Calu3 (cell line): ENCODE measurements around the gene C16orf89. TPM values are rescaled to one million over a fixed set of nuclear protein-coding genes. Genes with fewer than 3 reads are reported as not detected.
A peak's percentile ranks its signal among the peaks of the same experiment; 100 is the strongest.
"Not testable (repeated sequence)": the region's sequence is repeated elsewhere in the genome, so short reads cannot be mapped to it uniquely, and the experiment has no call there.

ENCODE experiments used
- BruUV-seq: library from RNA; stranded (reverse); fragments of 400-500 nt; replicated peaks from 2 replicates; lab custom pipeline; 2021; lab: Mats Ljungman, UMichigan
- CTCF ChIA-PET: fragments of 300-600 bp; sonication (Branson Sonifier 250); formaldehyde crosslinking; loops from one replicate; lab custom pipeline; 2022; ENCODE audit warnings: antibody characterized with exemption; lab: Charles Lee
- DNase-seq: peaks from one replicate; pipeline ENCODE4 v3.0.0; 2022
- H3K27ac Mint-ChIP-seq: one replicate; pipeline ENCODE4 v1.8.0; 2022; ENCODE audit warnings: mixed read lengths; ENCODE audit not compliant: unreplicated experiment
- H3K27me3 Mint-ChIP-seq: one replicate; pipeline ENCODE4 v1.8.0; 2022; ENCODE audit warnings: mixed read lengths; ENCODE audit not compliant: unreplicated experiment
- H3K36me3 Mint-ChIP-seq: one replicate; pipeline ENCODE4 v1.8.0; 2022; ENCODE audit warnings: mild to moderate bottlenecking, moderate library complexity, mixed read lengths; ENCODE audit not compliant: insufficient read depth, unreplicated experiment
- H3K4me1 Mint-ChIP-seq: one replicate; pipeline ENCODE4 v1.8.0; 2022; ENCODE audit warnings: mild to moderate bottlenecking, low read depth, mixed read lengths; ENCODE audit not compliant: unreplicated experiment
- H3K4me3 Mint-ChIP-seq: one replicate; pipeline ENCODE4 v1.8.0; 2022; ENCODE audit warnings: mild to moderate bottlenecking, low read depth, moderate library complexity, mixed read lengths; ENCODE audit not compliant: unreplicated experiment
- H3K9me3 Mint-ChIP-seq: one replicate; pipeline ENCODE4 v1.8.0; 2022; ENCODE audit warnings: low read depth, mixed read lengths; ENCODE audit not compliant: unreplicated experiment
- intact Hi-C: fragments of 100-400 bp; cut with micrococcal nuclease; formaldehyde crosslinking; loops from one replicate; pipeline ENCODE4 v1.10.0; 2022; ENCODE audit not compliant: unreplicated experiment
- total RNA-seq: library from RNA; stranded (reverse); gene quantifications from 2 replicates; pipeline ENCODE4 v1.2.3, GENCODE V29; 2022
- TF ChIP-seq, protein P1 (sequence below): fragments of 200-600 bp; IDR thresholded peaks from one replicate; pipeline ENCODE4 v1.8.0; 2022; ENCODE audit warnings: antibody characterized with exemption; ENCODE audit not compliant: unreplicated experiment

The C16orf89 gene
- total RNA-seq, 1 experiment from 2014 or later, result not detected

DNA sequence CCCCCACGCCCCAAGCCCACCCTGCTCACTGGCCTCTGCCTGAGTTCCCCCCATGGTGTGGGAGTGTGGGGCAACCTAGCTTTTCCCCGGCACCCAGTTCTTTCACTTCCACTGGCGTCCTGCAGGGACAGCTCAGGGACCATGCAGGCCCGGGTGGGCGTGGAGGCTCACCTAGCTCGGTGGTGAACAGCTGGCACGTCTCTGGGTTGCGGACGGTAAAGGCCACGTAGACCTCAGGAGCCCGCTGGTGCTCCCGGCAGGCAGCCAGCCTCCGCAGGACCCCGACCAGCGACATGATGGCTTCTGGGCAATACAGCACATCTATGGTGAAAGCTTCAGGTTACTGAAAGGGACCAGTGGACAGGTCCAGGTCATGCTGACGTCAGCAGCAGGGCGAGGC is 23.2 kb upstream of the C16orf89 start:
- H3K4me1 Mint-ChIP-seq, intact Hi-C loops, CTCF ChIA-PET, H3K27ac Mint-ChIP-seq, H3K27me3 Mint-ChIP-seq, H3K9me3 Mint-ChIP-seq, H3K4me3 Mint-ChIP-seq, BruUV-seq, DNase-seq: not testable (repeated sequence)
- peaks cover 61% of the 10 kb centered on the region for H3K36me3 Mint-ChIP-seq

DNA sequence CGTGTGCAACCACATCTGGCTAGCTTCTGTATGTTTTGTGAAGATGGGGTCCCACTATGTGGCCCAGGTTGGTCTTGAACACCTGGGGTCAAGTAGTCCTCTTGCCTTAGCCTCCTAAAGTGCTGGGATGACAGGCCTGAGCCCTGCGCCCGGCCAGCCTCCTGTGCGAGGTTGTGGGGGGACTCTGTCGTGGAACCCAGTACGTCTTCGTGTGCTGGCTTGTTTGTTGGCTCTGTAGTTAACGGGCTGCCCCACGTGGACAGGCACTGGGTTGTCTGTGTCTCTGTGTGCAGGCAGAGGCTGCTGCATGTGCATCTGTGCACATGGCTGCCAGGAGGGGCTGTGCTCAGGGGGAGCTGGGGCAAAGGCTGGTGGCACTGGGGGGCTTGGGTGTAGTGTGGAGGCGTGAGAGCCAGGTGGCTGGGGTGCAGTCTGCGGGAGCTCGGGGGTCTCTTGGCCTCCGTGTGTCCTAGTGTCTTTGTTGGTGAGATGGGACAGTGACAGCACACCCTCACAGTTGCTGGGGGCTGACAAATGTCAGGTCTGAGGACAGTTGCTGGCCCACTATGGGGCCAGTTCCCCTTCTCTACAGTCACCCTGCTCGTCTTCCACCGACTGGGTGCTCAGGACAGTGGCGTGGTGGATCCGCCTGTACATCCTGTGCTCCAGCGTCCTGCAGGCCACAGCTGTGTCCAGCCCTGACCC is 22.5 kb upstream of the C16orf89 start:
- CTCF ChIA-PET, H3K27me3 Mint-ChIP-seq, BruUV-seq, H3K27ac Mint-ChIP-seq, intact Hi-C loops, H3K4me1 Mint-ChIP-seq, H3K4me3 Mint-ChIP-seq, DNase-seq, H3K9me3 Mint-ChIP-seq: not testable (repeated sequence)
- peaks cover 62% of the 10 kb centered on the region for H3K36me3 Mint-ChIP-seq

DNA sequence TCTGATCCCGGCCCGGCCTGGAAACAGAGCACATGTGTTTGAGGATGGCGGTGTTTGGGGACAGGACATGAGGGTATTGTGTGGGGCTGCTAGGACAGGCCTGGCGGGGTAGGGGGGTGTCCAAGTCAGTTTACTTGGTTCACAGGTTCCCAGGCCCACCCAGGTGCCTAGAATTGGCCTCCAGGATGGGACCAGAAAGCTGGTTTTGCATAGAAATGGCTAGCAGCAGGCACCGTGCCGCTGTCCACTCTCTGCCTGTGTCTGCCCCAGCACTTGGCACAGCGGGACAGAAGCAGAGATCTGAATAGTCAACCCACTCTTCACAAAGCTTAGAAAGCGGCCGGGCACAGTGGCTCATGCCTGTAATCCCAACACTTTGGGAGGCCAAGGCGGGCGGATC is 20.0 kb upstream of the C16orf89 start:
- CTCF ChIA-PET, result not testable (repeated sequence)

DNA sequence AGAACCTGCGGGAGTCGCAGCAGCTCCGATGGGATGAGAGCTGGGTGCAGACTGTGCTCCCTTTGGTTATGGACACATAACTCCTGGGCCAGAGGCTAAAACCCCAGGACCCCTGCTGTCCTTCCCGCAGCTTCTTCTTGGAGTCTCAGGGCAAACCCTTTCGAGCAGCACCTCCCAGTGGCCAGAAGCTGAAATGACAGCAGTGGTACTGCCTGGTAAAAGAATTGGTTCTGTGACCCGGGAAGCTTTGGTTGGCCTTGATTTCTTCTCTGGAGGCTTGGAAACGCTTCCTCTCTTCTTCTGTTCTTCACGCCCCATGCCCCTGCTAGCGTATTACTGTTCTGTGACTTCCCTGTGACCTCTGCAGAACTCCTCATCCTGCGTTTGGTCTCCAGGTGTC is 19.0 kb upstream of the C16orf89 start:
- H3K4me3 Mint-ChIP-seq, BruUV-seq, H3K27me3 Mint-ChIP-seq, H3K9me3 Mint-ChIP-seq, intact Hi-C loops, H3K4me1 Mint-ChIP-seq, H3K27ac Mint-ChIP-seq: not testable (repeated sequence)
- CTCF ChIA-PET, result interaction anchor here (1.1 kb wide), 2 partner anchors 13 kb away, joined by 3 to 4 read pairs; no protein-coding TSS in a partner anchor
- DNase-seq, result peak; percentile 70
- peaks cover 57% of the 10 kb centered on the region for H3K36me3 Mint-ChIP-seq
- TF ChIP-seq, protein P1, sequence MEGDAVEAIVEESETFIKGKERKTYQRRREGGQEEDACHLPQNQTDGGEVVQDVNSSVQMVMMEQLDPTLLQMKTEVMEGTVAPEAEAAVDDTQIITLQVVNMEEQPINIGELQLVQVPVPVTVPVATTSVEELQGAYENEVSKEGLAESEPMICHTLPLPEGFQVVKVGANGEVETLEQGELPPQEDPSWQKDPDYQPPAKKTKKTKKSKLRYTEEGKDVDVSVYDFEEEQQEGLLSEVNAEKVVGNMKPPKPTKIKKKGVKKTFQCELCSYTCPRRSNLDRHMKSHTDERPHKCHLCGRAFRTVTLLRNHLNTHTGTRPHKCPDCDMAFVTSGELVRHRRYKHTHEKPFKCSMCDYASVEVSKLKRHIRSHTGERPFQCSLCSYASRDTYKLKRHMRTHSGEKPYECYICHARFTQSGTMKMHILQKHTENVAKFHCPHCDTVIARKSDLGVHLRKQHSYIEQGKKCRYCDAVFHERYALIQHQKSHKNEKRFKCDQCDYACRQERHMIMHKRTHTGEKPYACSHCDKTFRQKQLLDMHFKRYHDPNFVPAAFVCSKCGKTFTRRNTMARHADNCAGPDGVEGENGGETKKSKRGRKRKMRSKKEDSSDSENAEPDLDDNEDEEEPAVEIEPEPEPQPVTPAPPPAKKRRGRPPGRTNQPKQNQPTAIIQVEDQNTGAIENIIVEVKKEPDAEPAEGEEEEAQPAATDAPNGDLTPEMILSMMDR, result peak; percentile 88

More for the DNA sequence above, 20.0 kb upstream of the C16orf89 start:
- H3K4me1 Mint-ChIP-seq, H3K27ac Mint-ChIP-seq, H3K9me3 Mint-ChIP-seq, BruUV-seq, H3K4me3 Mint-ChIP-seq, intact Hi-C loops, DNase-seq, H3K27me3 Mint-ChIP-seq: not testable (repeated sequence)
- peaks cover 54% of the 10 kb centered on the region for H3K36me3 Mint-ChIP-seq

DNA sequence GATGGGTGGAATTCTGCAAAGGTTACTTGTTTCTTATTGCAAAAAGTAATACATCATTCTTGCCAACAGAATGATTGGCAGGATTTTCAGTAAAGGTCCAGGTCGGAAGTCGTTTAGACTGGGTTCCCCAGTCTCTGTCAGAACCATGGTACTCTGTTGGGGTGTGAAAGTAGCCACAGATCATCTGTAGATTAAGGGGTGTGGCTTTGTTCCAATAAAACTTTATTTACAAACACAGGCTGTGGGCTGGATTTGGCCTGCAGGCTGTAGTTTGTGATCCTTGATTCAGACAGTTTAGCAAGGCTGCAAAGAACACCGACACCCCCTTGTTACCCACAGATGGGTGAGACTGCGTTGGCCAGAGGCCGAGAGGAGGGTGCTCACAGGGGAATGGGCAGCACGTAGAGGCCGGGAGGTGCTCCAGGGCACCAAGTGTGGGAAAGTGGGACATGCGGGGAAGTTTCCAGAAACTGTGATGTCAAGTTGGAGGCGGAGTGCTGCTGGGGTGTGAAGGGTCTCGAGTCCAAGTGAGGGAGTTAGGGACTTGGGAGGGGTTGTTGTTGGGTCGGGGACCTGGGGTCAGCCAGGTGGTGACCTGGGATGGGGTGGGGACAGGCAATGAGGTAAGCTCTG is 18.5 kb upstream of the C16orf89 start:
- H3K27me3 Mint-ChIP-seq, H3K9me3 Mint-ChIP-seq, intact Hi-C loops, H3K4me3 Mint-ChIP-seq, DNase-seq, H3K4me1 Mint-ChIP-seq: not testable (repeated sequence)
- Mint-ChIP-seq H3K36me3 (peaks cover 58% of the 10 kb centered on the region), H3K27ac (peak overlapping the region; percentile 69)
- TSS peak; percentile 24 for BruUV-seq
- CTCF ChIA-PET, result interaction anchor here (1.1 kb wide), 2 partner anchors 12 to 14 kb away, joined by 3 to 4 read pairs; no protein-coding TSS in a partner anchor

DNA sequence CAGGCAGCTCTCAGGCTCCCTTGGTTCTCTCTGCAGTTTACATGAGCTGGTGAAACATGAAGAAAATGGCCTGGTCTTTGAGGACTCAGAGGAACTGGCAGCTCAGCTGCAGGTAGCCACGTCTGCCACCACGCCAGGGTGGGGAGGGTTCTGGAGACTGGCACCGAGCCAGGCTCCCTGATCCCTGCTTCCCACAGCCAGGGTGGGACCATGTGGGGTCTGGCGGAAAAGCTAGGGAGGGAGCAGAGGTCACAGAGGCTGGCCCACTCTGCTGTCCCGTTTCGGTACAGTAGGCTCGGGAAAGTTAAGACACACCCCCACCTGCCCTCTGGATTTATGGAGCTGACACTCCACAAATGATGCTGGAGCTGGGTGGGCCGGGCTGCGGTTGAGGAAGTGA is 17.9 kb upstream of the C16orf89 start:
- intact Hi-C loops, result not testable (repeated sequence)

DNA sequence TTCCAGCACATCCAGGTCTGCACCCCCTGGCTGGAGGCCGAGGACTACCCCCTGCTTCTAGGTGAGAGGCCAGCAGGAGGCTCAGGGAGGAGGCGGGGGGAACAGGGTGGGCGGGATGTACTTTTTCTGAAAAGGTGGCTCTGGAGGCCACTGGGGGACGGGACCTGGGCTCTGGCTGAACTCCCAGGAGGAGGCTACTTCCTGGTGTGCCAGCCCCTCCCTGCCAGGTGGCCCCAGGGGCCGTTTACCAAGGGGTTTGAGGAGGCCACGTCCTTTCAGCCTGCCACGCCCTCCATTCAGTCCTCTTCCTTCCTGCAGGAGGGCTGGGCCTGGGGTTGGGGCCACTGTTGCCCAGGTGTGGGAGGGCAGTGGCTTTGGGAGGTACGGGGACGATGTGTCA is 15.2 kb upstream of the C16orf89 start:
- CTCF ChIA-PET, result not testable (repeated sequence)

More for the DNA sequence above, 17.9 kb upstream of the C16orf89 start:
- H3K27ac Mint-ChIP-seq, BruUV-seq, H3K27me3 Mint-ChIP-seq, CTCF ChIA-PET, H3K4me1 Mint-ChIP-seq, H3K9me3 Mint-ChIP-seq, DNase-seq, H3K4me3 Mint-ChIP-seq: not testable (repeated sequence)
- H3K36me3 Mint-ChIP-seq, result peaks cover 64% of the 10 kb centered on the region

DNA sequence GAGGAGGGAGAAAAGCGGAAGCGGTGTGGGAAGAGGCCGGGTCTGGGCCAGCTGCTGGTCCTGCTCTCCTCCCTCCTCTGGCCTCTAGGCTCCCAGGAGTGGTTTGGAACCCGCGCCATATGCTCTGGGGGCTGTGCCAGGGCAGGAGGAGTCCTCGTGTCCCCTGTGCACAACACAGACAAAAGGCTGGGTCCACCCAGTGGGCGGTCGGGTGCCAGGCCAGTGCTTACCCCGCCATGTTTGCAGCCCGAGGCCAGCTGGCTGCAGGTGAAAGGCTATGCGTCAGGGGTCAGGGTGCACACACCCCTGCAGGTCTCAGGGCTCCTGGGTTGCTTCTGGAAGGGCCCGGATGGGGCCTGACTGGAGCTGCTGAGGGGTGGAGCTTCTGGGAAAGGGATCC is 14.7 kb upstream of the C16orf89 start:
- H3K27me3 Mint-ChIP-seq, BruUV-seq, H3K4me3 Mint-ChIP-seq, H3K27ac Mint-ChIP-seq, H3K4me1 Mint-ChIP-seq, H3K9me3 Mint-ChIP-seq, DNase-seq, intact Hi-C loops, CTCF ChIA-PET: not testable (repeated sequence)
- peaks cover 44% of the 10 kb centered on the region for H3K36me3 Mint-ChIP-seq

More for the DNA sequence above, 15.2 kb upstream of the C16orf89 start:
- H3K27me3 Mint-ChIP-seq, H3K27ac Mint-ChIP-seq, H3K4me1 Mint-ChIP-seq, H3K9me3 Mint-ChIP-seq, intact Hi-C loops, H3K4me3 Mint-ChIP-seq, BruUV-seq: not testable (repeated sequence)
- peak; percentile 44 for DNase-seq
- peaks cover 49% of the 10 kb centered on the region for H3K36me3 Mint-ChIP-seq
